Tibial nerve (tissue), 4 donors: Measurements from ENCODE around the gene FARP1. TPM values are rescaled to one million over a fixed set of nuclear protein-coding genes. Genes with fewer than 3 reads are reported as not detected.

Experiments
- DNase-seq, 2 donors: peaks; one replicate each; pipeline ENCODE4 v3.0.0-alpha.2; 2019; ENCODE audit warnings: low spot score in 2 of 2
- H3K27ac ChIP-seq, 4 donors: fragments of 200-600 bp; sonication (generic) in 3 of 4; one replicate each; pipeline ENCODE4 v1.5.1; 2017 to 2019; ENCODE audit warnings: mild to moderate bottlenecking in 1 of 4
- H3K27me3 ChIP-seq, 2 donors: fragments of 200-600 bp; sonication (generic) in 1 of 2; one replicate each; pipeline versions ENCODE4 v1.5.1 to v1.6.0; 2017 to 2019
- H3K36me3 ChIP-seq, 3 donors: fragments of 200-600 bp; sonication (generic); one replicate each; pipeline ENCODE4 v1.5.1; 2018 to 2019
- H3K4me1 ChIP-seq, 4 donors: fragments of 200-600 bp; sonication (generic) in 3 of 4; one replicate each; pipeline ENCODE4 v1.5.1; 2017 to 2019
- H3K4me3 ChIP-seq, 4 donors: fragments of 200-600 bp; sonication (generic) in 3 of 4; one replicate each; pipeline ENCODE4 v1.5.1; 2017 to 2019; ENCODE audit warnings: mild to moderate bottlenecking in 1 of 4, moderate library complexity in 1 of 4
- H3K9me3 ChIP-seq, 4 donors: fragments of 200-600 bp; sonication (generic) in 3 of 4; one replicate each; pipeline ENCODE4 v1.5.1; 2017 to 2019
- EP300 ChIP-seq, 2 donors: sonication (generic); formaldehyde crosslinking; IDR thresholded peaks; one replicate each; pipeline ENCODE4 v1.6.1; 2017; ENCODE audit warnings: antibody characterized with exemption in 2 of 2, mild to moderate bottlenecking in 1 of 2
- POLR2A ChIP-seq, 2 donors: fragments of 450-650 bp; IDR thresholded peaks; one replicate each; pipeline ENCODE4 v1.6.1; 2017; ENCODE audit warnings: antibody characterized with exemption in 2 of 2, mild to moderate bottlenecking in 2 of 2, moderate library complexity in 2 of 2
- WGBS, 2 donors: methylation state at CpG; one replicate each; pipeline ENCODE4 v1.1.5; 2018; 5-methylcytosine and 5-hydroxymethylcytosine counted together
- total RNA-seq, 4 donors: library from RNA; depleted of rRNA; stranded (reverse); fragments of >200 nt; gene quantifications; one replicate each; pipeline ENCODE4 v1.1.0, GENCODE V29; 2016
- TF ChIP-seq, protein P1 (sequence below), 5 experiments: fragments of 200-600 bp in 3 of 5; fragments of 450-650 bp in 2 of 5; sonication (generic) in 3 of 5; IDR thresholded peaks; one replicate each; pipeline ENCODE4 v1.5.1; 2016 to 2019; ENCODE audit warnings: antibody characterized with exemption in 5 of 5, mild to moderate bottlenecking in 3 of 5, moderate library complexity in 2 of 5

The FARP1 gene
- total RNA-seq, 4 donors from 2014 or later, result 21.4 to 28.5 (median 24.9) TPM

- Histone ChIP-seq H3K27me3 (no peaks in the 10 kb centered on the region), H3K4me1 (no peaks in the 10 kb centered on the region), H3K36me3 (peaks cover 0 to 32% (median 0%) of the 10 kb centered on the region in 3 donors), H3K4me3 (no peak overlapping the region), H3K9me3 (no peaks in the 10 kb centered on the region), H3K27ac (no peak overlapping the region)
- 85% methylated on average over 7 of the region's 7 CpGs for WGBS, 2 donors
- TF ChIP-seq EP300 (IDR thresholded peaks at IDR 0.05) (no peak), POLR2A (IDR thresholded peaks at IDR 0.05) (no peak)
- TF ChIP-seq, protein P1, sequence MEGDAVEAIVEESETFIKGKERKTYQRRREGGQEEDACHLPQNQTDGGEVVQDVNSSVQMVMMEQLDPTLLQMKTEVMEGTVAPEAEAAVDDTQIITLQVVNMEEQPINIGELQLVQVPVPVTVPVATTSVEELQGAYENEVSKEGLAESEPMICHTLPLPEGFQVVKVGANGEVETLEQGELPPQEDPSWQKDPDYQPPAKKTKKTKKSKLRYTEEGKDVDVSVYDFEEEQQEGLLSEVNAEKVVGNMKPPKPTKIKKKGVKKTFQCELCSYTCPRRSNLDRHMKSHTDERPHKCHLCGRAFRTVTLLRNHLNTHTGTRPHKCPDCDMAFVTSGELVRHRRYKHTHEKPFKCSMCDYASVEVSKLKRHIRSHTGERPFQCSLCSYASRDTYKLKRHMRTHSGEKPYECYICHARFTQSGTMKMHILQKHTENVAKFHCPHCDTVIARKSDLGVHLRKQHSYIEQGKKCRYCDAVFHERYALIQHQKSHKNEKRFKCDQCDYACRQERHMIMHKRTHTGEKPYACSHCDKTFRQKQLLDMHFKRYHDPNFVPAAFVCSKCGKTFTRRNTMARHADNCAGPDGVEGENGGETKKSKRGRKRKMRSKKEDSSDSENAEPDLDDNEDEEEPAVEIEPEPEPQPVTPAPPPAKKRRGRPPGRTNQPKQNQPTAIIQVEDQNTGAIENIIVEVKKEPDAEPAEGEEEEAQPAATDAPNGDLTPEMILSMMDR (IDR thresholded peaks at IDR 0.05), result no peak
- no peak for DNase-seq
Measured at GRCh38 chr13:98397861-98398260, 255.0 kb downstream of the FARP1 start.

DNA sequence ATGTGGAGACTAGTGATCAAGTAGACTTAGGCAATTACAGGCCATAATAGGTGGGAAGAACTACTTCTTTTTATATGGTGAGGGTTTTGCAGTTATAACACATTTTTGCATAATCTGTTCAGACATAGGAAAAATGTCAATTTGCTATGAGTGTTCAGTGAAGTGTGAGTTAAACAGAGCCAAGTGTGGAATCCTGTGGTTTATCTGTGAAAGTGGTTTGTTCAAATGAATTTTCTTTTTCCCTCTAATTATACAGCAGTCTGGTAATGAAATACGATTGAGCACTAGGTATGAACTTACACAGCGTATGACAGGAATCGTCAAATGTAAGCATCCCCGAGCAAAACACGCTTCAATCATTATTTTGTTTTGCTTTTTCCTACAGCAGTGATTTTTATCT, 255.7 kb downstream of the FARP1 start:
- no peak for DNase-seq
- WGBS, 2 donors, result 78 to 90% methylated on average over 5 of the region's 5 CpGs
- Histone ChIP-seq H3K4me1 (no peaks in the 10 kb centered on the region), H3K9me3 (no peaks in the 10 kb centered on the region), H3K27me3 (no peaks in the 10 kb centered on the region), H3K4me3 (no peak overlapping the region), H3K36me3 (peaks cover 0 to 28% (median 0%) of the 10 kb centered on the region in 3 donors), H3K27ac (no peak overlapping the region)
- TF ChIP-seq, protein P1 (IDR thresholded peaks at IDR 0.05), result no peak
- no peak for TF ChIP-seq POLR2A (IDR thresholded peaks at IDR 0.05)
- no peak for TF ChIP-seq EP300 (IDR thresholded peaks at IDR 0.05)

DNA sequence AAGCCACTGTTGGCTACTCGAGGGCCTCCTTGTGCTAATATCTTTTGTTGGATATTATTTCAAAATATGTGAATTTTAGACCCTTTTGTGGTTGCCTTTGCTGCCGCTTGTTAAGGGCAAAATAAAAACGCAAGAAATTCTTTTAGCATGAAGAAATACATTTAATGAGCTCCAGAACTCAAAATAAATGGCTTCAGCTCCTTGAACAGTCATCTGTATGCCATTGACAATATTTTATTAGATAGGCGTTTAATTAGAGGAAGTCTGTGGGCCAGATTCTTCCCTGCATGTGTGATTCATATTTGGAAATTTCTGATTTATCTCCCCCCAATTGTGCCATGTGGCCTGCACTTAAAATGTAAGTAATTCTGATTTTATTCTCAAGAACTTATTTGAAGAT, 256.9 kb downstream of the FARP1 start:
- no peaks in the 10 kb centered on the region for H3K9me3 ChIP-seq
- TF ChIP-seq, protein P1 (IDR thresholded peaks at IDR 0.05), result no peak
- TF ChIP-seq EP300 (IDR thresholded peaks at IDR 0.05) (no peak), POLR2A (IDR thresholded peaks at IDR 0.05) (no peak)
- DNase-seq, result no peak
- no peak overlapping the region for H3K4me3 ChIP-seq
- H3K27ac ChIP-seq, result no peak overlapping the region
- no peaks in the 10 kb centered on the region for H3K4me1 ChIP-seq
- 55 to 57% methylated on average over 4 of the region's 4 CpGs for WGBS, 2 donors
- H3K27me3 ChIP-seq, result no peaks in the 10 kb centered on the region
- peaks cover 0 to 16% (median 0%) of the 10 kb centered on the region in 3 donors for H3K36me3 ChIP-seq

GRCh38 chr13:98401934-98402333, 259.0 kb downstream of the FARP1 start:
- WGBS, 2 donors, result 82 to 91% methylated on average over 12 to 13 of the region's 13 CpGs
- DNase-seq, result no peak
- Histone ChIP-seq H3K4me1 (no peaks in the 10 kb centered on the region), H3K36me3 (no peaks in the 10 kb centered on the region), H3K9me3 (no peaks in the 10 kb centered on the region), H3K27ac (no peak overlapping the region), H3K4me3 (no peak overlapping the region), H3K27me3 (no peaks in the 10 kb centered on the region)
- no peak for TF ChIP-seq EP300 (IDR thresholded peaks at IDR 0.05)
- TF ChIP-seq, protein P1 (IDR thresholded peaks at IDR 0.05), result no peak
- no peak for TF ChIP-seq POLR2A (IDR thresholded peaks at IDR 0.05)

DNA sequence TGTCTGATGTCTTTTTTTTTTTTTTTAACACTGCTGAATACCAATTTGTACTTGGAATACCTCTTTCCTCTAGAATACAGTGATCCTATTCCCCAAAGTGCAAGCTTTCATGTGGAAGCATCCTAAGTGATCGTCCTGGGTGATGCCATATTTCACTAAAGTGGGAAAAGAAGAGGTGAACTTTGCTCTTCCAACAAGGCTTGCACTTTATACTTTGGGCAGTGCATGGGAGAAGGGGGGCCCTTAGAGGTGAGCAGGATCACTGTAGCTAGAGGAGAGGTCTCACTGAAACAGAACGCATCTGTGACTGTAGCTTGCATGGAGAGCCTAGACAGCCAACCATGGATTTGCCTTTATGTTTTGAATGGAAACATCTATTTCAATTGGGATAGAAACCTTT, 260.2 kb downstream of the FARP1 start:
- Histone ChIP-seq H3K9me3 (no peaks in the 10 kb centered on the region), H3K4me3 (no peak overlapping the region), H3K27me3 (no peaks in the 10 kb centered on the region), H3K4me1 (no peaks in the 10 kb centered on the region), H3K27ac (no peak overlapping the region), H3K36me3 (no peaks in the 10 kb centered on the region)
- TF ChIP-seq EP300 (IDR thresholded peaks at IDR 0.05) (no peak), POLR2A (IDR thresholded peaks at IDR 0.05) (no peak)
- TF ChIP-seq, protein P1 (IDR thresholded peaks at IDR 0.05), result no peak
- WGBS, 2 donors, result 95 to 97% methylated on average over 2 of the region's 2 CpGs
- DNase-seq, result no peak
